ENCODE measurements around the gene TARP.

Gene TARP

GRCh38 chr7:38300175-38300574 is 26.7 kb upstream of the TARP start:
- WGBS (ENCODE audit: insufficient coverage, insufficient read length) = no CpG with 5 or more reads among the region's 8 CpGs
- H3K27me3 ChIP-seq (ENCODE audit: control insufficient read depth, insufficient read depth, low read length) = no peaks in the 10 kb centered on the region
- DNase-seq (ENCODE audit: low read depth, low spot score) = no peak

DNA sequence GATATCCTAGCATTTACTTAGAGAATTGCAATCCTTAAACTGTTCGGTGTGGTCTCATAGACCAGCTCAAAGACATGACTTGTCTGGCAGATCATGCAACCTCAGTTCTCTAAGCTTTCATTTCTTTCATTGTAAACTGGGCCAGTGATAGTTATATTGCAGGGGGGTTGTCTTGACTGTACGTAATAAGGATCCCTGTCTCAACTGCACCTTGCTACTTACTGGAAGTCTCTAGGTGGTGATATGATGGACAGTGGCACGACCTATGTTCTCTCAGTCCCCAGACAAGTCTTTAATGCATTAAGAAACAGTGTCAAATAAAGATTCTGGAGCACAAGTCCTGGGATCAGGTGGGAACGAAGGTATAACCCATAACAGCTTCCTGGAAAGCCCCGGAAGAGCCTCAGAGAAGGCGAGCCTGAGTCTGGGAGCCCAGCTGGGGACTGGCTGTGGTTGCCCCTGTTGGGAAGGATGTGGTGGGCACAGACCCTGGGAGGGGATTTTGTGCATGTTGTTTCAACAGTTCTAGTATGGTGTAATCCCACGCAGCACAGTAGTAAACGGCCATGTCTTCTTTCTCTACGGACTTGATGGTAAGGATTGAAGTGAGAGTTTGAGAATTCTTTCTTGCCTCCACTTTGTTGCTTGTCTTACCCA is 26.0 kb upstream of the TARP start:
- no peaks in the 10 kb centered on the region for H3K9me3 ChIP-seq (ENCODE audit: control insufficient read depth, insufficient read depth, low read length)
- DNase-seq (ENCODE audit: low read depth, low spot score) = no peak
- H3K27ac ChIP-seq (ENCODE audit: low read length) = no peak overlapping the region
- no peaks in the 10 kb centered on the region for H3K27me3 ChIP-seq (ENCODE audit: control insufficient read depth, insufficient read depth, low read length)
- no peak overlapping the region for H3K4me3 ChIP-seq (ENCODE audit: low read length)
- no peaks in the 10 kb centered on the region for H3K36me3 ChIP-seq (ENCODE audit: control insufficient read depth, insufficient read depth, low read length)
- no CpG with 5 or more reads among the region's 9 CpGs for WGBS (ENCODE audit: insufficient coverage, insufficient read length)
- H3K4me1 ChIP-seq (ENCODE audit: control insufficient read depth, insufficient read depth, low read length) = no peaks in the 10 kb centered on the region

More at GRCh38 chr7:38300175-38300574, 26.7 kb upstream of the TARP start:
- no peaks in the 10 kb centered on the region for H3K36me3 ChIP-seq (ENCODE audit: control insufficient read depth, insufficient read depth, low read length)
- no peak overlapping the region for H3K4me3 ChIP-seq (ENCODE audit: low read length)
- no peaks in the 10 kb centered on the region for H3K9me3 ChIP-seq (ENCODE audit: control insufficient read depth, insufficient read depth, low read length)
- H3K4me1 ChIP-seq (ENCODE audit: control insufficient read depth, insufficient read depth, low read length) = no peaks in the 10 kb centered on the region
- no peak overlapping the region for H3K27ac ChIP-seq (ENCODE audit: low read length)

GRCh38 chr7:38296059-38296857 is 22.8 kb upstream of the TARP start:
- Histone ChIP-seq H3K27ac (ENCODE audit: low read length) (no peak overlapping the region), H3K27me3 (ENCODE audit: control insufficient read depth, insufficient read depth, low read length) (no peaks in the 10 kb centered on the region), H3K4me1 (ENCODE audit: control insufficient read depth, insufficient read depth, low read length) (no peaks in the 10 kb centered on the region), H3K4me3 (ENCODE audit: low read length) (no peak overlapping the region), H3K9me3 (ENCODE audit: control insufficient read depth, insufficient read depth, low read length) (no peaks in the 10 kb centered on the region), H3K36me3 (ENCODE audit: control insufficient read depth, insufficient read depth, low read length) (no peaks in the 10 kb centered on the region)
- no peak for DNase-seq (ENCODE audit: low read depth, low spot score)
- no CpG with 5 or more reads among the region's 5 CpGs for WGBS (ENCODE audit: insufficient coverage, insufficient read length)

- H3K4me3 ChIP-seq (ENCODE audit: low read length) = no peak overlapping the region
- H3K4me1 ChIP-seq (ENCODE audit: control insufficient read depth, insufficient read depth, low read length) = no peaks in the 10 kb centered on the region
- H3K27me3 ChIP-seq (ENCODE audit: control insufficient read depth, insufficient read depth, low read length) = no peaks in the 10 kb centered on the region
- DNase-seq (ENCODE audit: low read depth, low spot score) = no peak
- H3K27ac ChIP-seq (ENCODE audit: low read length) = no peak overlapping the region
- no peaks in the 10 kb centered on the region for H3K9me3 ChIP-seq (ENCODE audit: control insufficient read depth, insufficient read depth, low read length)
- no CpG with 5 or more reads among the region's 2 CpGs for WGBS (ENCODE audit: insufficient coverage, insufficient read length)
- H3K36me3 ChIP-seq (ENCODE audit: control insufficient read depth, insufficient read depth, low read length) = no peaks in the 10 kb centered on the region
These were observed 21.5 kb upstream of the TARP start for GRCh38 chr7:38294926-38295325.

- no CpG with 5 or more reads among the region's 3 CpGs for WGBS (ENCODE audit: insufficient coverage, insufficient read length)
- Histone ChIP-seq H3K4me1 (ENCODE audit: control insufficient read depth, insufficient read depth, low read length) (no peaks in the 10 kb centered on the region), H3K4me3 (ENCODE audit: low read length) (no peak overlapping the region)
These were observed 19.0 kb upstream of the TARP start for GRCh38 chr7:38292442-38292841.

GRCh38 chr7:38291650-38292049 is 18.2 kb upstream of the TARP start:
- DNase-seq (ENCODE audit: low read depth, low spot score) = no peak
- no CpG with 5 or more reads among the region's 2 CpGs for WGBS (ENCODE audit: insufficient coverage, insufficient read length)
- Histone ChIP-seq H3K36me3 (ENCODE audit: control insufficient read depth, insufficient read depth, low read length) (no peaks in the 10 kb centered on the region), H3K4me1 (ENCODE audit: control insufficient read depth, insufficient read depth, low read length) (no peaks in the 10 kb centered on the region), H3K27ac (ENCODE audit: low read length) (no peak overlapping the region), H3K9me3 (ENCODE audit: control insufficient read depth, insufficient read depth, low read length) (no peaks in the 10 kb centered on the region), H3K4me3 (ENCODE audit: low read length) (no peak overlapping the region), H3K27me3 (ENCODE audit: control insufficient read depth, insufficient read depth, low read length) (no peaks in the 10 kb centered on the region)

More at GRCh38 chr7:38292442-38292841, 19.0 kb upstream of the TARP start:
- no peak overlapping the region for H3K27ac ChIP-seq (ENCODE audit: low read length)
- DNase-seq (ENCODE audit: low read depth, low spot score) = no peak
- no peaks in the 10 kb centered on the region for H3K27me3 ChIP-seq (ENCODE audit: control insufficient read depth, insufficient read depth, low read length)
- H3K36me3 ChIP-seq (ENCODE audit: control insufficient read depth, insufficient read depth, low read length) = no peaks in the 10 kb centered on the region
- no peaks in the 10 kb centered on the region for H3K9me3 ChIP-seq (ENCODE audit: control insufficient read depth, insufficient read depth, low read length)

GRCh38 chr7:38291117-38291647 is 17.7 kb upstream of the TARP start:
- Histone ChIP-seq H3K9me3 (ENCODE audit: control insufficient read depth, insufficient read depth, low read length) (no peaks in the 10 kb centered on the region), H3K27me3 (ENCODE audit: control insufficient read depth, insufficient read depth, low read length) (no peaks in the 10 kb centered on the region), H3K4me1 (ENCODE audit: control insufficient read depth, insufficient read depth, low read length) (no peaks in the 10 kb centered on the region), H3K4me3 (ENCODE audit: low read length) (no peak overlapping the region), H3K36me3 (ENCODE audit: control insufficient read depth, insufficient read depth, low read length) (no peaks in the 10 kb centered on the region), H3K27ac (ENCODE audit: low read length) (no peak overlapping the region)
- WGBS (ENCODE audit: insufficient coverage, insufficient read length) = no CpG with 5 or more reads among the region's 9 CpGs
- no peak for DNase-seq (ENCODE audit: low read depth, low spot score)

DNA sequence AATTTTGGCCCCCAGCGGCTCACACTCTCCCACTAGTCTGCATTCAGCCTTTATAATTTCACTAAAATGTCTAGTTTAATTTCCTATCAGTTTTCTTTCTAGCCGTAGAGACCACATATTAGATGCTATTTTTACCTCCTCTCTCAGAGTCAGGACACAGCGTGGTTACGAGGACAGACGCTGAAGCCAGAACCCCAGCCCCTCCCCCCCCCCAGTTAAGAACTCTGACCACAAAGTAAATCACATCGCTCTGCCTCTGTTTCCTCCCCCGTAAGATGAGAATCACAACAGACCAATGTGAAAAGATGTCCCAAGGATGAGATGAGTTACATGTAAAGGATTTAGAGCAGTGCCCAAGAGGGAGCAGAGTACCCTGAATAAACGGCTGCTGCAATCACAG is 11.1 kb upstream of the TARP start:
- no peaks in the 10 kb centered on the region for H3K4me1 ChIP-seq (ENCODE audit: control insufficient read depth, insufficient read depth, low read length)
- no peaks in the 10 kb centered on the region for H3K36me3 ChIP-seq (ENCODE audit: control insufficient read depth, insufficient read depth, low read length)
- no peak for DNase-seq (ENCODE audit: low read depth, low spot score)
- no CpG with 5 or more reads among the region's 8 CpGs for WGBS (ENCODE audit: insufficient coverage, insufficient read length)
- H3K27me3 ChIP-seq (ENCODE audit: control insufficient read depth, insufficient read depth, low read length) = no peaks in the 10 kb centered on the region
- no peak overlapping the region for H3K4me3 ChIP-seq (ENCODE audit: low read length)
- no peaks in the 10 kb centered on the region for H3K9me3 ChIP-seq (ENCODE audit: control insufficient read depth, insufficient read depth, low read length)
- H3K27ac ChIP-seq (ENCODE audit: low read length) = no peak overlapping the region

DNA sequence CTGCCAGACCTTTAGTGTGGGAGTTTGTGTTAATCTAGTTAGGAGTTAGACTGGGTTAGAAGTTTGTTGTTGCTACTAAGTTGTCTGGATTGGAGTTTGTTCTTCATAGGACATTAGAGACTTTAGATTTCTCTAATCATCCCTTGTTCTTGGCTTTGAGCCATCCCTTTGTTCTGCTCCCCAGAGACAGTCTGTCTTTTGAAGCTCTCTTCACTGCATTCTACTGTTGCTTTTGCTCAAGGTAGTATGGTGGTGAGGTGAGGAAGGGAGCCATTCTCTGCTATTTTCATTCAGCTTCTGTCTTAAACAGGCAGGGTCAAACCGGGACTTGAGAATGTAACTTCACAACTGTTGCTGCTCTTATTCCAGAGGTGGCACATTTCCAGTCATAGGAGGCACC is 10.4 kb upstream of the TARP start:
- no CpG with 5 or more reads among the region's 1 CpG for WGBS (ENCODE audit: insufficient coverage, insufficient read length)
- H3K4me3 ChIP-seq (ENCODE audit: low read length) = no peak overlapping the region
- H3K36me3 ChIP-seq (ENCODE audit: control insufficient read depth, insufficient read depth, low read length) = no peaks in the 10 kb centered on the region
- no peaks in the 10 kb centered on the region for H3K27me3 ChIP-seq (ENCODE audit: control insufficient read depth, insufficient read depth, low read length)
- DNase-seq (ENCODE audit: low read depth, low spot score) = no peak
- no peaks in the 10 kb centered on the region for H3K4me1 ChIP-seq (ENCODE audit: control insufficient read depth, insufficient read depth, low read length)
- H3K27ac ChIP-seq (ENCODE audit: low read length) = no peak overlapping the region
- no peaks in the 10 kb centered on the region for H3K9me3 ChIP-seq (ENCODE audit: control insufficient read depth, insufficient read depth, low read length)

DNA sequence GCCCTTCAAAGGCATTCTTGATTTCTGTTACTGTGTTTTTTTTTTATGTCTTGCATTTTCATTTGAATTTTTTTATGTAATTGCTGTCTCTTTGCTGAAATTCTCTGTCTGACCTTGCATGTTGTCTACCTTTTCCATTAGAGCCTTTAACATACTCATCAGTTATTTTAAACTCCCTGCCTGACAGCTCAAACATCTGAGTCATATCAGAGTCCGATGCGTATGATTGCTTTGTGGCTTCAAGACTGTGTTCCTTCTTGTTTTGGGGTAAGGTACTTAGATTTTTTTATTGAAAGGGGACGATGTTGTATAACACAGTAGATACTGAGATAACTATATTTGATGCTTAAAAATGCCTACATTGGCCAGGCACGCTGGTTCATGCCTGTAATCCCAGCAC is 9.7 kb upstream of the TARP start:
- no peaks in the 10 kb centered on the region for H3K9me3 ChIP-seq (ENCODE audit: control insufficient read depth, insufficient read depth, low read length)
- H3K4me3 ChIP-seq (ENCODE audit: low read length) = no peak overlapping the region
- H3K27ac ChIP-seq (ENCODE audit: low read length) = no peak overlapping the region
- no peaks in the 10 kb centered on the region for H3K36me3 ChIP-seq (ENCODE audit: control insufficient read depth, insufficient read depth, low read length)
- H3K4me1 ChIP-seq (ENCODE audit: control insufficient read depth, insufficient read depth, low read length) = no peaks in the 10 kb centered on the region
- DNase-seq (ENCODE audit: low read depth, low spot score) = no peak
- no peaks in the 10 kb centered on the region for H3K27me3 ChIP-seq (ENCODE audit: control insufficient read depth, insufficient read depth, low read length)
- no CpG with 5 or more reads among the region's 4 CpGs for WGBS (ENCODE audit: insufficient coverage, insufficient read length)

Data from iPS DF 6.9 (cell line).